ENCODE data around the gene PSMG3.
"Not testable (repeated sequence)": the region's sequence is repeated elsewhere in the genome, so short reads cannot be mapped to it uniquely, and the experiment has no call there.

DNA sequence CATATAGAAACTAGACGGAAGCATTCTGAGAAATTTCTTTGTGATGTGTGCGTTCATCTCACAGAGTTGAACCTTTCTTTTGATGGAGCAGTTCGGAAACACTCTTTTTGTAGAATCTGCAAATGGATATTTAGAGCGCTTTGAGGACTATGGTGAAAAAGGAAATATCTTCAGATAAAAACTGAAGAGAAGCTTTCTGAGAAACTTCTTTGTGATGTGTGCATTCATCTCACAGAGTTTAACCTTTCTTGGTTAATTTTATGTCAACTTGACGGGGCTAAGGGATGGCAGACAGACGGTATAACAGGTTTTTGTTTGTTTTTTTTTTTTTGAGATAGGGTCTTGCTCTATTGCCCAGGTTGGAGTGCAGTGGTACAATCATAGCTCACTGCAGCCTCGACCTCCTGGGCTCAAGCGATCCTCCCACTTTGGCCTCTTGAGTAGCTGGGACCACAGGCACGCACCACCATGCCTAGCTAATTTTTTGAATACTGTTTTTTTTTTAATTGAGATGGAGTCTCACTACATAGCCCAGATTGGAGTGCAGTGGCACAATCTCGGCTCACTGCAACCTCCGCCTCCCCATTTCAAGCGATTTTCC, 50.4 kb downstream of the PSMG3 start:
- not testable (repeated sequence) for TF ChIP-seq YY1 (IDR thresholded peaks at IDR 0.05; ENCODE audit: insufficient read depth, insufficient read length); ZNF274 (IDR thresholded peaks at IDR 0.05; ENCODE audit: low read depth, low read length); SUZ12 (IDR thresholded peaks at IDR 0.05; ENCODE audit: extremely low read depth, insufficient read depth, insufficient read length)

Data from NT2/D1 (cell line).